Measurements from ENCODE around the gene ASTN2. TPM values are rescaled to one million over a fixed set of nuclear protein-coding genes. Genes with fewer than 3 reads are reported as not detected.

Gene ASTN2
- total RNA-seq, 1 donor from 2014 or later: 2.3 TPM

GRCh38 chr9:116792271-116792670 is 622.6 kb downstream of the ASTN2 start:
- H3K36me3 ChIP-seq: no peaks in the 10 kb centered on the region
- intact Hi-C loops (cut with DNase I): no loop called here
- TF ChIP-seq CTCF (IDR thresholded peaks at IDR 0.05): no peak
- H3K4me3 ChIP-seq: no peak overlapping the region
- no peaks in the 10 kb centered on the region for H3K4me1 ChIP-seq
- no peak for DNase-seq (ENCODE audit: low spot score in 2 of 2)
- H3K27me3 ChIP-seq: no peaks in the 10 kb centered on the region
- H3K27ac ChIP-seq: no peak overlapping the region
- H3K9me3 ChIP-seq: no peaks in the 10 kb centered on the region

GRCh38 chr9:116791326-116791725 is 623.5 kb downstream of the ASTN2 start:
- Histone ChIP-seq H3K36me3 (no peaks in the 10 kb centered on the region), H3K4me1 (no peaks in the 10 kb centered on the region), H3K27ac (no peak overlapping the region), H3K9me3 (no peaks in the 10 kb centered on the region), H3K27me3 (no peaks in the 10 kb centered on the region), H3K4me3 (no peak overlapping the region)
- no peak for TF ChIP-seq CTCF (IDR thresholded peaks at IDR 0.05)
- intact Hi-C loops (cut with DNase I): no loop called here
- no peak for DNase-seq (ENCODE audit: low spot score in 2 of 2)

- no peak for TF ChIP-seq CTCF (IDR thresholded peaks at IDR 0.05)
- intact Hi-C loops (cut with DNase I): no loop called here
Measured at GRCh38 chr9:116789081-116789480, 625.8 kb downstream of the ASTN2 start.

GRCh38 chr9:116786737-116787136 is 628.1 kb downstream of the ASTN2 start:
- Histone ChIP-seq H3K27me3 (no peaks in the 10 kb centered on the region), H3K9me3 (no peaks in the 10 kb centered on the region), H3K36me3 (no peaks in the 10 kb centered on the region), H3K4me3 (no peak overlapping the region), H3K4me1 (no peaks in the 10 kb centered on the region), H3K27ac (no peak overlapping the region)
- intact Hi-C loops (cut with DNase I): no loop called here
- no peak for DNase-seq (ENCODE audit: low spot score in 2 of 2)
- no peak for TF ChIP-seq CTCF (IDR thresholded peaks at IDR 0.05)

More at GRCh38 chr9:116789081-116789480, 625.8 kb downstream of the ASTN2 start:
- no peaks in the 10 kb centered on the region for H3K9me3 ChIP-seq
- no peak overlapping the region for H3K4me3 ChIP-seq
- DNase-seq (ENCODE audit: low spot score in 2 of 2): no peak
- no peak overlapping the region for H3K27ac ChIP-seq
- no peaks in the 10 kb centered on the region for H3K27me3 ChIP-seq
- H3K36me3 ChIP-seq: no peaks in the 10 kb centered on the region
- H3K4me1 ChIP-seq: no peaks in the 10 kb centered on the region

GRCh38 chr9:116777116-116777515 is 637.7 kb downstream of the ASTN2 start:
- no peaks in the 10 kb centered on the region for H3K4me1 ChIP-seq
- H3K27ac ChIP-seq: no peak overlapping the region
- no peak overlapping the region for H3K4me3 ChIP-seq
- no peaks in the 10 kb centered on the region for H3K27me3 ChIP-seq
- TF ChIP-seq CTCF (IDR thresholded peaks at IDR 0.05): no peak
- intact Hi-C loops (cut with DNase I): no loop called here
- no peak for DNase-seq (ENCODE audit: low spot score in 2 of 2)
- H3K9me3 ChIP-seq: no peaks in the 10 kb centered on the region
- no peaks in the 10 kb centered on the region for H3K36me3 ChIP-seq

Measured in ascending aorta (tissue), 2 donors.